ENCODE data around the gene PDE8B. TPM values are rescaled to one million over a fixed set of nuclear protein-coding genes. Genes with fewer than 3 reads are reported as not detected.

PDE8B gene
- total RNA-seq, 1 experiment from 2014 or later, result 0.17 TPM

GRCh38 chr5:77443670-77444069 is 233.2 kb downstream of the PDE8B start:
- intact Hi-C loops (cut with micrococcal nuclease), result no loop called here
- CTCF ChIA-PET, result no interaction called here
- DNase-seq (ENCODE audit: low read depth, low spot score) (no peak), ATAC-seq (no peak)
- H3K79me2 ChIP-seq (ENCODE audit: insufficient read depth, low read length), result no peaks in the 10 kb centered on the region
- H3K4me3 ChIP-seq (replicated peaks in 1 of 2; ENCODE audit: low read depth in 1 of 2, low read length in 2 of 2), result no peak overlapping the region
- H3K4me1 ChIP-seq (ENCODE audit: control insufficient read depth in 1 of 2, insufficient read depth in 2 of 2, low read length in 2 of 2), result no peaks in the 10 kb centered on the region
- POLR2A ChIA-PET, result no interaction called here
- no peaks in the 10 kb centered on the region for H3K27me3 ChIP-seq (ENCODE audit: insufficient read depth, low read length)
- H3K9ac ChIP-seq (ENCODE audit: low read length), result no peak overlapping the region
- no peak overlapping the region for H3K4me2 ChIP-seq (ENCODE audit: low read length)
- RAD21 ChIA-PET (ENCODE audit: low non-redundant PET in 1 of 2, low total read pairs in 2 of 2, uncharacterized antibody in 2 of 2, unreplicated experiment in 2 of 2), result no interaction called here
- no peaks in the 10 kb centered on the region for H4K20me1 ChIP-seq (ENCODE audit: insufficient read depth)
- peaks cover 4 to 5% of the 10 kb centered on the region in 2 experiments; a peak in 1 of 4 replicates for H3K36me3 ChIP-seq (ENCODE audit: control insufficient read depth in 1 of 2, insufficient read depth in 2 of 2, low read length in 2 of 2)
- BruUV-seq (replicated peaks), result no TSS peak
- H3K9me3 ChIP-seq (ENCODE audit: control insufficient read depth in 1 of 2, insufficient read depth in 1 of 2, low read depth in 1 of 2, low read length in 2 of 2), result no peaks in the 10 kb centered on the region
- no peak overlapping the region for H2AFZ ChIP-seq (ENCODE audit: low read depth, low read length, poor library complexity, severe bottlenecking)
- TF ChIP-seq TCF7L2 (IDR thresholded peaks at IDR 0.05; ENCODE audit: borderline replicate concordance, extremely low read depth, insufficient read depth, insufficient read length) (no peak), EZH2 (IDR thresholded peaks at IDR 0.05) (no peak), ZBTB33 (IDR thresholded peaks at IDR 0.05; ENCODE audit: extremely low read depth, insufficient replicate concordance, low read length) (no peak), ATF3 (IDR thresholded peaks at IDR 0.05) (no peak), RAD21 (IDR thresholded peaks at IDR 0.05; ENCODE audit: low read depth) (no peak), POLR2A (IDR thresholded peaks at IDR 0.05; ENCODE audit: borderline replicate concordance, extremely low read depth, insufficient read depth, insufficient read length) (no peak), JUND (IDR thresholded peaks at IDR 0.05) (no peak), ZFX (IDR thresholded peaks at IDR 0.05) (no peak)
- no peak overlapping the region for H3K27ac ChIP-seq (ENCODE audit: low read depth, low read length)
- no peaks in the 10 kb centered on the region for H3K9me2 ChIP-seq (ENCODE audit: insufficient read depth)

GRCh38 chr5:77444356-77444755 is 233.9 kb downstream of the PDE8B start:
- no TSS peak for BruUV-seq (replicated peaks)
- no peak for ATAC-seq
- CTCF ChIA-PET, result no interaction called here

More at GRCh38 chr5:77444356-77444755, 233.9 kb downstream of the PDE8B start:
- no peaks in the 10 kb centered on the region for H3K27me3 ChIP-seq (ENCODE audit: insufficient read depth, low read length)
- H3K4me2 ChIP-seq (ENCODE audit: low read length), result no peak overlapping the region
- DNase-seq (ENCODE audit: low read depth, low spot score), result no peak
- H3K36me3 ChIP-seq (ENCODE audit: control insufficient read depth in 1 of 2, insufficient read depth in 2 of 2, low read length in 2 of 2), result peaks cover 4 to 5% of the 10 kb centered on the region in 2 experiments; a peak in 2 of 4 replicates
- POLR2A ChIA-PET, result no interaction called here
- intact Hi-C loops (cut with micrococcal nuclease), result no loop called here
- no peak overlapping the region for H3K9ac ChIP-seq (ENCODE audit: low read length)
- H3K9me2 ChIP-seq (ENCODE audit: insufficient read depth), result no peaks in the 10 kb centered on the region
- no peaks in the 10 kb centered on the region for H3K79me2 ChIP-seq (ENCODE audit: insufficient read depth, low read length)
- H3K9me3 ChIP-seq (ENCODE audit: control insufficient read depth in 1 of 2, insufficient read depth in 1 of 2, low read depth in 1 of 2, low read length in 2 of 2), result no peaks in the 10 kb centered on the region
- RAD21 ChIA-PET (ENCODE audit: low non-redundant PET in 1 of 2, low total read pairs in 2 of 2, uncharacterized antibody in 2 of 2, unreplicated experiment in 2 of 2), result no interaction called here
- H3K27ac ChIP-seq (ENCODE audit: low read depth, low read length), result no peak overlapping the region
- TF ChIP-seq POLR2A (IDR thresholded peaks at IDR 0.05; ENCODE audit: borderline replicate concordance, extremely low read depth, insufficient read depth, insufficient read length) (no peak), MAX (IDR thresholded peaks at IDR 0.05) (no peak), EZH2phosphoT487 (IDR thresholded peaks at IDR 0.05; ENCODE audit: borderline replicate concordance) (no peak), ELF1 (IDR thresholded peaks at IDR 0.05; ENCODE audit: borderline replicate concordance, low read depth) (no peak), YY1 (IDR thresholded peaks at IDR 0.05; ENCODE audit: extremely low read depth, insufficient replicate concordance, low read depth, low read length) (no peak), SRF (IDR thresholded peaks at IDR 0.05; ENCODE audit: low read depth) (no peak), CBX3 (IDR thresholded peaks at IDR 0.05; ENCODE audit: low read depth) (no peak), ZFX (IDR thresholded peaks at IDR 0.05) (no peak), RAD21 (IDR thresholded peaks at IDR 0.05; ENCODE audit: low read depth) (no peak), CEBPB (IDR thresholded peaks at IDR 0.05; ENCODE audit: low read depth) (no peak), FOSL1 (IDR thresholded peaks at IDR 0.05; ENCODE audit: low read depth) (no peak)
- no peak overlapping the region for H3K4me3 ChIP-seq (replicated peaks in 1 of 2; ENCODE audit: low read depth in 1 of 2, low read length in 2 of 2)
- H3K4me1 ChIP-seq (ENCODE audit: control insufficient read depth in 1 of 2, insufficient read depth in 2 of 2, low read length in 2 of 2), result no peaks in the 10 kb centered on the region
- no peaks in the 10 kb centered on the region for H4K20me1 ChIP-seq (ENCODE audit: insufficient read depth)
- H2AFZ ChIP-seq (ENCODE audit: low read depth, low read length, poor library complexity, severe bottlenecking), result no peak overlapping the region

All from HCT116 (cell line).